ENCODE data around the gene SAT1. TPM values are rescaled to one million over a fixed set of nuclear protein-coding genes. Genes with fewer than 3 reads are reported as not detected.
"Not testable (repeated sequence)": the region's sequence is repeated elsewhere in the genome, so short reads cannot be mapped to it uniquely, and the experiment has no call there.

SAT1 gene
- 10 to 100 TPM; 86.3 to 89.7 TPM for total RNA-seq

GRCh38 chrX:23782863-23783588 is at the start of gene SAT1:
SAT1 (plus strand) TSS chrX:23783173; CDS start chrX:23783352, 179 bp downstream.
- POLR2A ChIA-PET: interaction anchor here (1.0 to 1.9 kb wide), 3 partner anchors 10 to 271 kb away, joined by 6 to 10 read pairs (median 9); no protein-coding TSS in a partner anchor
- Mint-ChIP-seq H3K36me3 (ENCODE audit: low read depth) (peaks cover 25% of the 10 kb centered on the region), H3K9me3 (no peaks in the 10 kb centered on the region), H3K4me1 (peaks cover 36% of the 10 kb centered on the region), H3K27me3 (no peaks in the 10 kb centered on the region), H3K4me3 (peak within 1 kb of the TSS; percentile 95), H3K27ac (peak within 1 kb of the TSS; percentile 98)
- CTCF ChIA-PET: interaction anchor here (0.5 to 2.7 kb wide), 12 partner anchors 10 to 272 kb away, joined by 3 to 16 read pairs (median 4); partner anchors contain the start of gene EIF2S3
- DNase-seq: peak; percentile 94

- H3K4me3 Mint-ChIP-seq: no peak overlapping the region
- POLR2A ChIA-PET: no interaction called here
- CTCF ChIA-PET: no interaction called here
- H3K9me3 Mint-ChIP-seq: no peaks in the 10 kb centered on the region
- no peak overlapping the region for H3K27ac Mint-ChIP-seq
- peaks cover 25% of the 10 kb centered on the region for H3K4me1 Mint-ChIP-seq
- peaks cover 9% of the 10 kb centered on the region for H3K36me3 Mint-ChIP-seq (ENCODE audit: low read depth)
- H3K27me3 Mint-ChIP-seq: no peaks in the 10 kb centered on the region
- no peak for DNase-seq
Measured at GRCh38 chrX:23736030-23736429, 46.9 kb upstream of the SAT1 start.

- no peaks in the 10 kb centered on the region for H3K9me3 Mint-ChIP-seq
- H3K27me3 Mint-ChIP-seq: no peaks in the 10 kb centered on the region
- H3K4me3 Mint-ChIP-seq: no peak overlapping the region
- DNase-seq: no peak
- ChIA-PET CTCF (no interaction called here), POLR2A (no interaction called here)
- no peak overlapping the region for H3K27ac Mint-ChIP-seq
- peaks cover 25% of the 10 kb centered on the region for H3K4me1 Mint-ChIP-seq
- peaks cover 3% of the 10 kb centered on the region for H3K36me3 Mint-ChIP-seq (ENCODE audit: low read depth)
Measured at GRCh38 chrX:23737413-23737812, 45.6 kb upstream of the SAT1 start.

- DNase-seq: peak; percentile 13
- Mint-ChIP-seq H3K27ac (peak overlapping the region; percentile 89), H3K4me1 (peaks cover 30% of the 10 kb centered on the region), H3K4me3 (peak overlapping the region; percentile 84), H3K27me3 (no peaks in the 10 kb centered on the region), H3K9me3 (no peaks in the 10 kb centered on the region), H3K36me3 (ENCODE audit: low read depth) (no peaks in the 10 kb centered on the region)
- ChIA-PET POLR2A (no interaction called here), CTCF (interaction anchor here (0.6 to 2.2 kb wide), 3 partner anchors 9 to 401 kb away, joined by 3 to 7 read pairs (median 3); partner anchors contain the start of gene SAT1)
Measured at GRCh38 chrX:23742174-23742696, 40.7 kb upstream of the SAT1 start.

GRCh38 chrX:23742697-23743622 is 40.0 kb upstream of the SAT1 start, which contains the start of gene ACOT9:
ACOT9 (minus strand) TSS chrX:23743276; CDS start chrX:23743144, 132 bp downstream.
- Mint-ChIP-seq H3K4me3 (peak within 1 kb of the TSS; percentile 84), H3K27ac (peak within 1 kb of the TSS; percentile 89), H3K36me3 (ENCODE audit: low read depth) (no peaks in the 10 kb centered on the region), H3K4me1 (peaks cover 30% of the 10 kb centered on the region), H3K27me3 (no peaks in the 10 kb centered on the region), H3K9me3 (no peaks in the 10 kb centered on the region)
- ChIA-PET CTCF (interaction anchor here (0.6 to 2.2 kb wide), 3 partner anchors 10 to 400 kb away, joined by 3 to 7 read pairs (median 3); partner anchors contain the start of gene SAT1), POLR2A (no interaction called here)
- peak; percentile 75 for DNase-seq

- POLR2A ChIA-PET: not testable (repeated sequence)
- CTCF ChIA-PET: interaction anchor here (0.6 kb wide), 1 partner anchor 1062 kb away, joined by 3 read pairs; no protein-coding TSS in a partner anchor
Measured at GRCh38 chrX:23743623-23743971, 39.4 kb upstream of the SAT1 start.

GRCh38 chrX:23745786-23746185 is 37.2 kb upstream of the SAT1 start:
- H3K4me3 Mint-ChIP-seq: no peak overlapping the region
- no peak for DNase-seq
- peak overlapping the region; percentile 84 for H3K27ac Mint-ChIP-seq
- H3K9me3 Mint-ChIP-seq: no peaks in the 10 kb centered on the region
- ChIA-PET CTCF (interaction anchor here (1.0 to 1.4 kb wide), 2 partner anchors 12 to 156 kb away, joined by 3 read pairs; no protein-coding TSS in a partner anchor), POLR2A (no interaction called here)
- peaks cover 28% of the 10 kb centered on the region for H3K4me1 Mint-ChIP-seq
- H3K27me3 Mint-ChIP-seq: no peaks in the 10 kb centered on the region
- no peaks in the 10 kb centered on the region for H3K36me3 Mint-ChIP-seq (ENCODE audit: low read depth)

More at GRCh38 chrX:23743623-23743971, 39.4 kb upstream of the SAT1 start:
- H3K36me3 Mint-ChIP-seq (ENCODE audit: low read depth); H3K27me3 Mint-ChIP-seq; H3K9me3 Mint-ChIP-seq; DNase-seq: not testable (repeated sequence)
- Mint-ChIP-seq H3K4me1 (peaks cover 30% of the 10 kb centered on the region), H3K27ac (peak overlapping the region; percentile 88), H3K4me3 (peak overlapping the region; percentile 84)

GRCh38 chrX:23749129-23749528 is 33.8 kb upstream of the SAT1 start:
- Mint-ChIP-seq H3K27me3 (no peaks in the 10 kb centered on the region), H3K9me3 (no peaks in the 10 kb centered on the region), H3K36me3 (ENCODE audit: low read depth) (no peaks in the 10 kb centered on the region), H3K4me1 (peaks cover 13% of the 10 kb centered on the region), H3K27ac (no peak overlapping the region), H3K4me3 (no peak overlapping the region)
- DNase-seq: no peak
- POLR2A ChIA-PET: no interaction called here
- CTCF ChIA-PET: interaction anchor here (1.2 kb wide), 1 partner anchor 8 kb away, joined by 3 read pairs; no protein-coding TSS in a partner anchor

GRCh38 chrX:23749576-23749975 is 33.4 kb upstream of the SAT1 start:
- H3K36me3 Mint-ChIP-seq (ENCODE audit: low read depth): no peaks in the 10 kb centered on the region
- H3K4me3 Mint-ChIP-seq: no peak overlapping the region
- H3K27me3 Mint-ChIP-seq: no peaks in the 10 kb centered on the region
- no peak for DNase-seq
- H3K9me3 Mint-ChIP-seq: no peaks in the 10 kb centered on the region
- peaks cover 10% of the 10 kb centered on the region for H3K4me1 Mint-ChIP-seq
- CTCF ChIA-PET: no interaction called here
- H3K27ac Mint-ChIP-seq: no peak overlapping the region
- POLR2A ChIA-PET: no interaction called here

GRCh38 chrX:23752740-23753415 is 30.1 kb upstream of the SAT1 start:
- no peaks in the 10 kb centered on the region for H3K9me3 Mint-ChIP-seq
- ChIA-PET POLR2A (no interaction called here), CTCF (interaction anchor here (1.3 kb wide), 1 partner anchor 149 kb away, joined by 4 read pairs; no protein-coding TSS in a partner anchor)
- H3K27ac Mint-ChIP-seq: no peak overlapping the region
- no peak for DNase-seq
- H3K4me1 Mint-ChIP-seq: peaks cover 9% of the 10 kb centered on the region
- no peak overlapping the region for H3K4me3 Mint-ChIP-seq
- H3K27me3 Mint-ChIP-seq: no peaks in the 10 kb centered on the region
- no peaks in the 10 kb centered on the region for H3K36me3 Mint-ChIP-seq (ENCODE audit: low read depth)

GRCh38 chrX:23754664-23755063 is 28.3 kb upstream of the SAT1 start:
- DNase-seq: no peak
- Mint-ChIP-seq H3K27me3 (no peaks in the 10 kb centered on the region), H3K9me3 (no peaks in the 10 kb centered on the region), H3K27ac (no peak overlapping the region), H3K36me3 (ENCODE audit: low read depth) (no peaks in the 10 kb centered on the region), H3K4me3 (no peak overlapping the region), H3K4me1 (peaks cover 9% of the 10 kb centered on the region)
- ChIA-PET CTCF (no interaction called here), POLR2A (no interaction called here)

- peak; percentile 74 for DNase-seq
- Mint-ChIP-seq H3K9me3 (no peaks in the 10 kb centered on the region), H3K4me1 (peaks cover 9% of the 10 kb centered on the region), H3K36me3 (ENCODE audit: low read depth) (no peaks in the 10 kb centered on the region), H3K27ac (peak overlapping the region; percentile 5), H3K4me3 (no peak overlapping the region), H3K27me3 (no peaks in the 10 kb centered on the region)
- CTCF ChIA-PET: interaction anchor here (1.8 kb wide), 1 partner anchor 146 kb away, joined by 7 read pairs; no protein-coding TSS in a partner anchor
- POLR2A ChIA-PET: no interaction called here
Measured at GRCh38 chrX:23756165-23756564, 26.8 kb upstream of the SAT1 start.
